Mucosa of descending colon (tissue), 3 donors: ENCODE measurements around the gene LHPP. TPM values are rescaled to one million over a fixed set of nuclear protein-coding genes. Genes with fewer than 3 reads are reported as not detected.

Experiments used
- ATAC-seq: fragments of 200-7000 bp; cut with Tn5 transposase; one replicate; pipeline ENCODE4 v1.9.1; 2020; ENCODE audit warnings: mild to moderate bottlenecking, moderate library complexity
- DNase-seq, 3 donors: peaks; one replicate each; pipeline ENCODE4 v3.0.0-alpha.2; 2020
- H3K36me3 ChIP-seq: fragments of 200-600 bp; one replicate; pipeline ENCODE4 v1.8.0; 2021; ENCODE audit warnings: low read depth, mild to moderate bottlenecking
- H3K4me1 ChIP-seq: fragments of 200-600 bp; one replicate; pipeline ENCODE4 v1.8.0; 2021; ENCODE audit warnings: low read depth, mild to moderate bottlenecking
- H3K4me3 ChIP-seq: fragments of 200-600 bp; one replicate; pipeline ENCODE4 v1.8.0; 2021; ENCODE audit warnings: mild to moderate bottlenecking
- H3K9me3 ChIP-seq: fragments of 200-600 bp; one replicate; pipeline ENCODE4 v1.8.0; 2021; ENCODE audit warnings: mild to moderate bottlenecking
- intact Hi-C, 2 donors: fragments of 100-400 bp; cut with DNase I in 1 of 2; cut with micrococcal nuclease in 1 of 2; formaldehyde crosslinking; loops; one replicate each; pipeline versions ENCODE4 v1.11.0 to v1.11.1; 2022; cut with DNase I, micrococcal nuclease
- total RNA-seq, 3 donors: library from RNA; stranded (reverse); fragmentation: NEBNext Ultra II Directional in 2 of 3; extraction: Animal tissue kit (Norgen Biotek cat#: 25700) in 2 of 3; gene quantifications; one replicate each; pipeline versions ENCODE4 v1.2.1 to v1.2.4, GENCODE V29; 2021 to 2023
- TF ChIP-seq, protein P1 (sequence below): fragments of 200-600 bp; IDR thresholded peaks from one replicate; pipeline ENCODE4 v1.8.0; 2022; ENCODE audit warnings: antibody characterized with exemption, mild to moderate bottlenecking
- donor health status: DM: no; HTN: no; CAD: no; lungs with moderate emphysema.
- donor health status: DM: no; HTN: no; CAD: no.
- donor health status: DM: no; HTN: yes; CAD: no.

The LHPP gene
- total RNA-seq, 3 donors from 2014 or later: 19.7 to 46.7 (median 26.5) TPM

DNA sequence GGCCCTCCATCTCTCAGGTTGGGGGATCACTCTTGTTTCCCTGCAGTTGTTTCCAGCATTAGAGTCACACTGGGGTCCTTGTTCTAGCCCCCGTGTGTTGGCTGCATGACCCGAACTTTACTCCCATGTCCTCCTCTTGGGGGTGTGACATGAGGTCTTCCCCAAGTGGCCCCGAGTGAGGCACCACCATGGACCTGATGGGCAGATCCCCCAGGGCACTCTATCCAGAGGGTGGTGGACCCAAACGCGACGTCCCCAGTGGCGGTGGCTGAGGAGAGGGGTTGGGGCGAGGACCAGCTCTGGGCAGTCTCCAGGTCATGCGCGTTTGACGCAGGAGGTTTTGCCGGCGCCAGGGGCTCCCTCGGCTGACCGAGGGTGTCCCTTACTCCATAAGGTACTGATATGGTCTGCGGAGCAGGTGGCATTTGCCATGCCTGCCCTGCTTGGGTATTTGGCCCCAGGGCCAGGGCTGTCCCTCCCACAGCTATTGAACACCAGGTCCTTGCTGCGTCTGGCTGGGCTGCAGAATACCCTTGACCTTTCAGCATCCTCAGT lies 131.9 kb downstream of the LHPP start:
- DNase-seq (peak in 2 of 3 donors; percentile 10 to 47), ATAC-seq (no peak)
- TF ChIP-seq, protein P1, sequence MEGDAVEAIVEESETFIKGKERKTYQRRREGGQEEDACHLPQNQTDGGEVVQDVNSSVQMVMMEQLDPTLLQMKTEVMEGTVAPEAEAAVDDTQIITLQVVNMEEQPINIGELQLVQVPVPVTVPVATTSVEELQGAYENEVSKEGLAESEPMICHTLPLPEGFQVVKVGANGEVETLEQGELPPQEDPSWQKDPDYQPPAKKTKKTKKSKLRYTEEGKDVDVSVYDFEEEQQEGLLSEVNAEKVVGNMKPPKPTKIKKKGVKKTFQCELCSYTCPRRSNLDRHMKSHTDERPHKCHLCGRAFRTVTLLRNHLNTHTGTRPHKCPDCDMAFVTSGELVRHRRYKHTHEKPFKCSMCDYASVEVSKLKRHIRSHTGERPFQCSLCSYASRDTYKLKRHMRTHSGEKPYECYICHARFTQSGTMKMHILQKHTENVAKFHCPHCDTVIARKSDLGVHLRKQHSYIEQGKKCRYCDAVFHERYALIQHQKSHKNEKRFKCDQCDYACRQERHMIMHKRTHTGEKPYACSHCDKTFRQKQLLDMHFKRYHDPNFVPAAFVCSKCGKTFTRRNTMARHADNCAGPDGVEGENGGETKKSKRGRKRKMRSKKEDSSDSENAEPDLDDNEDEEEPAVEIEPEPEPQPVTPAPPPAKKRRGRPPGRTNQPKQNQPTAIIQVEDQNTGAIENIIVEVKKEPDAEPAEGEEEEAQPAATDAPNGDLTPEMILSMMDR: no peak
- H3K4me3 ChIP-seq: no peak overlapping the region
- H3K36me3 ChIP-seq: no peaks in the 10 kb centered on the region
- H3K4me1 ChIP-seq: peaks cover 7% of the 10 kb centered on the region
- intact Hi-C loops: no loop called here
- no peaks in the 10 kb centered on the region for H3K9me3 ChIP-seq

DNA sequence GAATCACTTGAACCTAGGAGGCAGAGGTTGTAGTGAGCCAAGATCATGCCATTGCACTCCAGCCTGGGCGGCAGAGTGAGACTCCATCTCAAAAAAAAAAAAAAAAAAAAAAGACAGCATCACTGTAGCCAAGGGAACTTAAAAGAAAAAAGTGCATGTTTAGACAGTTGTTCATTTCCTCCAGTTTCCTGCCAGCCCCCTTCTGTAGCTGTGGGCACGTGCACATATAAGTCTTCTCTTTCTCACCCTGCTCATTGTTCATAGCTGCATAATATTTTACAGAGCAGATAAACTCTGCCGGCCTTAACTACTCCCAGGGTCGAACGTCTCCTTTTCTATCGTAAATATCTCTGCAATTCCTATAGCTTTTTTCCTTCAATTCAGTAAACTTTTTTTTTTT lies 132.6 kb downstream of the LHPP start:
- Histone ChIP-seq H3K36me3 (no peaks in the 10 kb centered on the region), H3K4me1 (peaks cover under 1% of the 10 kb centered on the region), H3K9me3 (no peaks in the 10 kb centered on the region), H3K4me3 (no peak overlapping the region)
- ATAC-seq (no peak), DNase-seq (no peak)
- intact Hi-C loops: no loop called here
- TF ChIP-seq, protein P1: no peak

DNA sequence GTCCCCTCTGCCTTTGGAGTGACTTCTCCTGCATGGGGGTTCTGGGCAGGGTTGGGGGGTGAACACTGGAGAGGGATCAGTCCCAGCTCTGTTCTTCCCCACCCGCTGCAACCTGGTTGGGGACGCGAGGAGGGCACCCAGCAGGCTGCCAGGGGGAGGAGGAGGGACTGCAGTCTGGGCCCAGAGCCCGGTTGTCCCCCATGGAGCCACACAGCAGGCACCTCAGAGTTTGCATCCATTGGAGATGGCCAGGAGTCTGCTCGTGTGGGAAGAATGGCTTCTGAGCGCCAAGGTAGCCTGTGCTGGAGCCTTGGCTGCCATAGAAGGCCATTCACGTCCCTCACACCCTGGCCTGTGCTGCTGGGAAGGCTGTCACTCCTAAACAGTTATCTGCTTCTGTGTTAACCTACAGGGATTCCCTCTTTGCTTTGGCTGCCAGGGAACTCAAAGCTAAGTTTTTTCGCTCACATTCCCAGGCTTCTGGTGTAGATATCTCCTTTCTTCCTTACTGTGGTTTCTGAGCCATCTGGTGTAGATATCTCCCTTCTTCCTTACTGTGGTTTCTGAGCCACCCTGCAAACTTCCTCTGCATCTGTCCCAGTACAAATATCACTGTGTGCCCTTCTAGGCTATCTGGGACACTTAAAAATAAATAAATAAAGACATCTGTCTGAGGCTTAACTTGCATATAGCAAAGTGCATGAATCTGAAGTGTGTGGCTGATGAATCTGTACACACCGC lies 133.7 kb downstream of the LHPP start:
- DNase-seq (no peak), ATAC-seq (no peak)
- intact Hi-C loops: no loop called here
- Histone ChIP-seq H3K9me3 (no peaks in the 10 kb centered on the region), H3K4me1 (no peaks in the 10 kb centered on the region), H3K36me3 (no peaks in the 10 kb centered on the region), H3K4me3 (no peak overlapping the region)
- TF ChIP-seq, protein P1: no peak

DNA sequence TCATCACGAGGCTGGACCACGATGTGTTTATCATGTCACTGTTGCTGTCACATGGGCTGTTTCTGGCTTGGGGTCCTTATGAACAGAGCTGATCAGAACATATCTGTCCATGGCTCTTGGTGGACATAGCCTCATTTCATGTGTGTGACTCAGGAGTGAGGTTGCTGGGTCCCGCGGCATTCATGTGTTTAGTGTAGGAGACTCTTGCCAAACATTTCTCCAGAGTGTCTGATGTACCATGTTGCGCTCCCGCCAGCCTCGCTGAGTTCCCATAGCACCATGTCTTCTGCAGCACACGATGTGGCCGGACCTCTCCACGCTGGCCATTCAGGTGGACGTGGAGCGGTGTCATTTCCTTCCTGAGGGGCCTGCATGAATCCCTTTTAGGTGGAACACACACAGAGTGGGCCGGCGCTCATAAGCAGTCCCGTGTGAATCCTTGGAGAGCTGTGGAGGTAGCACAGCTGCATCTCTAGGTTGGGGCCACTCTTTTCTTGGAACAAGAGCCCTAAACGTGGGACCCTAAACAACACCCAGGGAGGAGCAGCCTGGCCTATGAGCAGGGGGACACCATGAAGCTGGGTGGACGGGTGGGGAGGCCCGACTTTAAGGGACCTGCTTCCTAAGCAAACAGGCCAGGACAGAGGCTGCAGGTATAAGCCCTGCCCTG lies 134.6 kb downstream of the LHPP start:
- DNase-seq (peak in 2 of 3 donors; percentile 12 to 22), ATAC-seq (no peak)
- TF ChIP-seq, protein P1: no peak

DNA sequence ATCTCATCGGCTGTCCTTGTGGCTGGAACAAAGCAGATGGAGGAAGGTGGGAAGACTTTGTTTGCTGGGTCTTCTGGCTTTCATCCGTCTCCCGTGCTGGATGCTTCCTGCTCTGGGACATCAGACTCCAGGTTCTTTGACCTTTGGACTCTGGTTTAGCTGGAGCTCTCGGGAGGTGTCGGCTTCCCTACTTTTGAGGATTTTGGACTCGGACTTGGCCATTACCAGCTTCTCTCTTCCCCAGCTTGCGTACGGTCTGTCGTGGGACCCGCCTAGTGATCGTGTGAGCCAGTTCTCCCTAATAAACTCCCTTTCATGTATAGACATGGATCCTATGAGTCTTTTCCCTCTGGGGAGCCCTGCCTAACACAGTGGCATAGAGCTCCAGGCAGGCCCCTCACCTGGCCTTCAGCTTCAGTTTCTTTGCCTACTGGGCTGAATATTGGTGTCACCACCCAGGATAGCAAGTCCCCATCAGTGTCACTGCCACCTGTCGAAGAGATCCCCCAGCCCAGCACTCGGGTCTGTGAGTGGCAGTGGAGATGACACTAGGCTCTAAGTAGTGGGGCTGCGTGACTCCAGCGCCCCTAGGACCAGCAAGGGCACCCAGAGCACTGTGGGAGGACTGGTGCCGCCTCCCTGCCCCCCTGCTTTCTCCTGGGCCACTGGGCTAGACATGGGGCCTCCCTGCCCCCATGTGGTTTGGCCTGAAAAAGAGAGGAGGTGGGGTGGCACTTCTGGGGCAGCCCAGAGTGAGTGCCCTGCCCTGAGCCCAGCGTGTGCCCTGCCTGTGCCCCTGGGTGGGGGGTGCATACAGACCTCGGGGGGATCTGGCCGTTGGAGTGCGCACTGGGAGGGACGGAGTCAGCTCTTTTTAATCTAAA lies 135.6 kb downstream of the LHPP start:
- DNase-seq (peak; percentile 27 to 36 (median 31)), ATAC-seq (peak; percentile 58)
- intact Hi-C loops: no loop called here
- TF ChIP-seq, protein P1: no peak
- Histone ChIP-seq H3K9me3 (no peaks in the 10 kb centered on the region), H3K36me3 (no peaks in the 10 kb centered on the region), H3K4me3 (no peak overlapping the region), H3K4me1 (no peaks in the 10 kb centered on the region)

More for the DNA sequence above, 134.6 kb downstream of the LHPP start:
- Histone ChIP-seq H3K4me3 (no peak overlapping the region), H3K36me3 (no peaks in the 10 kb centered on the region), H3K4me1 (no peaks in the 10 kb centered on the region), H3K9me3 (no peaks in the 10 kb centered on the region)
- intact Hi-C loops: no loop called here
